ENCODE measurements around the gene DHRSX.
A peak's percentile ranks its signal among the peaks of the same experiment; 100 is the strongest.

DHRSX gene

DNA sequence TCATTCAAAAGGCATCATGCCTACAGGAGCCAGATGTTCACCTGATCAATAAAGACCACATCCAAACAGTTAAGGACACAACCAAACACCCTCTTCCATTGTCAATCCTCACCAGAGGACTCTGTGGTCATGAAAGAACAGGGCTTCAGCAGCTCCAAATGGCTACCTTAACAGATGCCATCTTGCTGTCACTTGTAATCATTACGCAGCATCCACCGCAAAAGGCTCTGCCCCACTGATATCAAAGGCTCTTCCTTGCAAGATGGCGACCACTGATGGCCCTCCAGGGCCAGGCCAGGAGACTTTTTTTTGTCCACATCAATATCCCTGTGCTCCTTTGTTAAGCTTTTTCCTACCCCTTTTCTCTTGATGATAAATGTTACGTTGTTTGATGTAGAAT is 157.4 kb downstream of the DHRSX start:
- Mint-ChIP-seq H3K4me1 (peaks cover 6% of the 10 kb centered on the region), H3K36me3 (ENCODE audit: insufficient read depth) (peaks cover 9% of the 10 kb centered on the region), H3K27me3 (no peaks in the 10 kb centered on the region), H3K27ac (ENCODE audit: low read depth) (no peak overlapping the region), H3K9me3 (peaks cover 17% of the 10 kb centered on the region), H3K4me3 (no peak overlapping the region)
- ATAC-seq (replicated peaks; ENCODE audit: extremely low read depth, poor library complexity, severe bottlenecking) (no peak), DNase-seq (ENCODE audit: low spot score in 2 of 2) (no peak)

DNA sequence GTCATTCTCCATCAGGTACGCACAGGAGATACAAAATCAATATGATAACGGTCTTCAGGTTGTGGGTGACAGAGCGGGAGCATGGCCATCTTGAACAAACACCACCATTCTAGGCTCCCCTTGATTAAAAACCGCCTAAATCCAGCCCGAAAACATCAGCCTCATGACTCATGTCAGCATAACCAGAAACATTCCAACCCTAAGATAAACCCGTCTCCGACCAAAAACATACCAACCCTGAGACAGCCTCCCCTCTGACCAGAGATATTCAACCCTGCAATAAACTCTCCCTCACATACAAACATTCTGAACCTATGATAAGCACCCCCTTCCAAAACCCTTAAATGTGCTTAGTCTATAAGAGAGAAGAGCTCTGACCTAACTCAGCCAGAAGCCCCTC is 157.9 kb downstream of the DHRSX start:
- H3K4me3 Mint-ChIP-seq: no peak overlapping the region
- no peaks in the 10 kb centered on the region for H3K27me3 Mint-ChIP-seq
- ATAC-seq (replicated peaks; ENCODE audit: extremely low read depth, poor library complexity, severe bottlenecking) (no peak), DNase-seq (ENCODE audit: low spot score in 2 of 2) (no peak)
- H3K36me3 Mint-ChIP-seq (ENCODE audit: insufficient read depth): peaks cover 9% of the 10 kb centered on the region
- no peak overlapping the region for H3K27ac Mint-ChIP-seq (ENCODE audit: low read depth)
- H3K4me1 Mint-ChIP-seq: peaks cover 7% of the 10 kb centered on the region
- peaks cover 17% of the 10 kb centered on the region for H3K9me3 Mint-ChIP-seq

DNA sequence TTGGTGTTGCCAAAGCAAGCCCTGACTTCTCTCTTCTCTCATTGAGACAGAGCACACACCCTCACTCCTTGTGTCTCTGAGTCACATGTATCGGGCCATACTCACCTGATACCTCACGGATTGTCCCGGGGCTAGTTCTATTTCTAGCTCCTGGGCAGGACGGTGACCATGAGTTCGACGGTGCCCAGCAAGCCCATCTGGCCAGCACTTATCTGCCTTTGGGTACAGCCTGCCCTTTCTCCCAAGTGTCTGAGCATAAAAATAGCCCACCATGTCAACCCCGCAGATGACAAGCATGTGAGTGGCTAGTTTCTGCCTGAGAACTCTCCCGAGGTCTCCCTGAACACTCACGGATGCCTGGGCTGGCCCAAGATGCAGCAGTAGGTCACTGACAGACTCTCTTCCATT is 158.5 kb downstream of the DHRSX start:
- no peak overlapping the region for H3K4me3 Mint-ChIP-seq
- H3K36me3 Mint-ChIP-seq (ENCODE audit: insufficient read depth): peaks cover 9% of the 10 kb centered on the region
- H3K27ac Mint-ChIP-seq (ENCODE audit: low read depth): no peak overlapping the region
- H3K4me1 Mint-ChIP-seq: peaks cover 7% of the 10 kb centered on the region
- DNase-seq (ENCODE audit: low spot score in 2 of 2): no peak
- no peak for ATAC-seq (replicated peaks; ENCODE audit: extremely low read depth, poor library complexity, severe bottlenecking)
- H3K9me3 Mint-ChIP-seq: peaks cover 17% of the 10 kb centered on the region
- no peaks in the 10 kb centered on the region for H3K27me3 Mint-ChIP-seq

DNA sequence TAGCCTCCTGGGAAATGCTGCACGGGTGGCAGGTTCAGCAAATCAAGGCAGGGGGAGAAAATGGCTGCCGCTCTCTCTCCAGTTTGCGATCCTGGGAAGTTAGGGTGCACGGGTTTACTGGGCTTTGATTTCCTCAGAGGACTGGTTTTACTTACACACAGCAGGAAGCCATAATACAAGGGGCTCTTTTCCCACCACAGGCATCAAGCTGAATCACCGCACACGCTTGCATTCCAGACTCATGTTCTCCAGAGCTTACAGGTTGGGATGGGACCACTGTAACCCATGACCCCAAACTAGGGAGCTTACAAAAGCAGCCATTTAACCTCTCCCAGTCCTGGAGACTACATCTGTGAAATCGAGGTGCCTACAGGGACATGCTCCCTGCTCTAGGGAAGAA is 159.8 kb downstream of the DHRSX start:
- DNase-seq (ENCODE audit: low spot score in 2 of 2): no peak
- H3K36me3 Mint-ChIP-seq (ENCODE audit: insufficient read depth): peaks cover 10% of the 10 kb centered on the region
- H3K27ac Mint-ChIP-seq (ENCODE audit: low read depth): no peak overlapping the region

DNA sequence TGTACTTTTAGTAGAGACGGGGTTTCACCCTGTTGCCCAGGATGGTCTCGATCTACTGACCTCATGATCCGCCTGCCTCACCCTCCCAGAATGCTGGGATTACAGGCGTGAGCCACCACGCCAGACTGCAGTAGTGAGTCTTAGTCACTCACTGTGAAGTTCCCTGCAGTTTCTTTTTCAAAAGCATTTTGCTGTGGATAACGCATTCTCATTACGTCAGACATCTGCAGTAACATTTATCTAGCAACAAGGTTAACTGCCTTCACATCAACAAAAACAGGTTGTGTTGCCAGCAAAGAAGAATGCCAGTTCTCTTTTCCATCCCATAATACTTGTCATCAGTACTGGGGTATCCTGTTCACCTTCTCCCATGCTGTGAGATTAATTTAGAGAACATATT is 164.6 kb downstream of the DHRSX start:
- ATAC-seq (replicated peaks; ENCODE audit: extremely low read depth, poor library complexity, severe bottlenecking): no peak
- Mint-ChIP-seq H3K4me3 (no peak overlapping the region), H3K36me3 (ENCODE audit: insufficient read depth) (peaks cover 3% of the 10 kb centered on the region), H3K27me3 (no peaks in the 10 kb centered on the region), H3K27ac (ENCODE audit: low read depth) (no peak overlapping the region), H3K9me3 (peaks cover 17% of the 10 kb centered on the region), H3K4me1 (peaks cover 7% of the 10 kb centered on the region)
- no peak for DNase-seq (ENCODE audit: low spot score in 2 of 2)

More for the DNA sequence above, 159.8 kb downstream of the DHRSX start:
- ATAC-seq (replicated peaks; ENCODE audit: extremely low read depth, poor library complexity, severe bottlenecking): no peak
- Mint-ChIP-seq H3K9me3 (peaks cover 17% of the 10 kb centered on the region), H3K4me3 (no peak overlapping the region), H3K4me1 (peaks cover 7% of the 10 kb centered on the region), H3K27me3 (no peaks in the 10 kb centered on the region)

DNA sequence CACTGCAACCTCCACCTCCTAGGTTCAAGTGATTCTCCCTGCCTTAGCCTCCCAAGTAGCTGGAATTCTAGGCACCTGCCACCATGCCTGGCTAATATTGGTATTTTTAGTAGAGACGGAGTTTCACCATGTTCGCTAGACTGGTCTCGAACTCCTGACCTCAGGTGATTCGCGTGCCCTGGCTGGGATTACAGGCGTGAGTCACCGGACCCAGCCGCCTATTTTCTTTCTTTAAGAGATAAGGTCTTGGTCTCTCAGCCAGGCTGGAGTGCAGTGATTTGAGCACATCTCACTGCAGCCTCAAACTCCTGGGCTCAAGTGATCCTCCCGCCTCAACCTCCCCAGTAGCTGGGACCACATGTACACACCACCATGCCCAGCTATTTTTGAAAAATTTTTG is 166.5 kb downstream of the DHRSX start:
- no peak overlapping the region for H3K4me3 Mint-ChIP-seq
- no peaks in the 10 kb centered on the region for H3K27me3 Mint-ChIP-seq
- H3K27ac Mint-ChIP-seq (ENCODE audit: low read depth): no peak overlapping the region
- H3K4me1 Mint-ChIP-seq: peaks cover 12% of the 10 kb centered on the region
- H3K9me3 Mint-ChIP-seq: peaks cover 7% of the 10 kb centered on the region
- DNase-seq (ENCODE audit: low spot score in 2 of 2) (no peak), ATAC-seq (replicated peaks; ENCODE audit: extremely low read depth, poor library complexity, severe bottlenecking) (no peak)
- peaks cover 3% of the 10 kb centered on the region for H3K36me3 Mint-ChIP-seq (ENCODE audit: insufficient read depth)

DNA sequence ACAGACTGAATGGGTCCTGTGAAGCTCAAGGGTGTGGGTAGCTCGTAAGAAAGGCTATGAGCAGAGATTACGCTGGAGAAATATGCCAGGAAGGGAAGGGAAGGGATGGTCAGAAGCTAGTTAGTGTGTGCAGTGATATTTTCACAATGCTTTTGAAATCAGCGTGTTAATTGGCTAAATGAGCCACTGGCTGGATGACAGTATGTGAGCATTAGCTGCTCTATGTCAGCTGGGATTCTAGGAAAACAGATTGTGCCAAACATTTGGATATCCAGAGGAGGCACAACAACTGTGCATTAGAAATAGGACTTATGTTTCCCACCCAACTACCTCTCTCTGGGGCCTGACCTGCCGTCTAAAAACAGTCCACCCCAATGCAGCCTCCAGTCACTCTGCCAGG is 168.5 kb downstream of the DHRSX start:
- H3K27me3 Mint-ChIP-seq: no peaks in the 10 kb centered on the region
- H3K36me3 Mint-ChIP-seq (ENCODE audit: insufficient read depth): peaks cover 3% of the 10 kb centered on the region
- H3K9me3 Mint-ChIP-seq: no peaks in the 10 kb centered on the region
- no peak for ATAC-seq (replicated peaks; ENCODE audit: extremely low read depth, poor library complexity, severe bottlenecking)
- peaks cover 6% of the 10 kb centered on the region for H3K4me1 Mint-ChIP-seq
- no peak overlapping the region for H3K4me3 Mint-ChIP-seq
- DNase-seq (ENCODE audit: low spot score in 2 of 2): no peak
- no peak overlapping the region for H3K27ac Mint-ChIP-seq (ENCODE audit: low read depth)

DNA sequence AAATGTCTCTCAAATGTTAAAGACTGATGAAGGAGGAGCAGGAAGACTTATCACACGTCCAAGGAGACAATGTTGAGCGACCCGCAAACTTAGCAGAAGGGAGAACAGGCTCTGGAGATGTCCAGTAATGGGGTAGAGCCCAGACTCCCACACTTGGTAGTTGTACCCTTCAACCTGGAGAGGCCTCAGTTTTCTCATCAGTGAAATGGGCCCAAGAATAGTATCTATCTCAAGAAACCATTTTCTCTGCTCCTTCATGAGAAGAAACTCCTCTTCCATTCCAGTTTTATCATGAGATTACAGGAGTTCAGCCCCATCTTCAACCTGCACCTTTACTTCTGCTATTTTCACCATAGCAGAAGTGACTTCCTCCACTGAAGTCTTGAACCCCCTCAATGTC is 169.9 kb downstream of the DHRSX start:
- no peak for DNase-seq (ENCODE audit: low spot score in 2 of 2)
- peaks cover 1% of the 10 kb centered on the region for H3K36me3 Mint-ChIP-seq (ENCODE audit: insufficient read depth)
- H3K9me3 Mint-ChIP-seq: peaks cover under 1% of the 10 kb centered on the region
- H3K27ac Mint-ChIP-seq (ENCODE audit: low read depth): no peak overlapping the region
- peaks cover 6% of the 10 kb centered on the region for H3K4me1 Mint-ChIP-seq
- H3K27me3 Mint-ChIP-seq: no peaks in the 10 kb centered on the region
- no peak for ATAC-seq (replicated peaks; ENCODE audit: extremely low read depth, poor library complexity, severe bottlenecking)
- no peak overlapping the region for H3K4me3 Mint-ChIP-seq

DNA sequence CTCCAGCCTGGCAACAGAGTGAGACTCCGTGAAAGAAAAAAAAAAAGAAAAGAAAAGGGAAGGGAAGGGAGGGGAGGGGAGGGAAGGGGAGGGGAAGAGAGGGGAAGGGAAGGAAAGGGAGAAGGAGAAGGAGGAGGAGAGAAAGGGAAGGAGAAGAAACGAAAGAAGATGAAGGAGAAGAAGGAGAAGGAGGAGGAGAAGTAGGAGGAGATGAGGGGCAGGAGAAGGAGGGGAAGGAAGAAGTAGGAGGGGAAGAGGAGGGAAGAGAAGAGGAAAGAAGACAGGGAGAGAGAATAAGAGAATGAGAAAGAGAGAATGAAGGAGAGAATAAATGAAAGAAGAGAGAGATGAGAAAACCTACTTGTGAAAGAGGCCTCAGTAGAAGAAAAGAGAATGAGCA is 170.3 kb downstream of the DHRSX start:
- ATAC-seq (replicated peaks; ENCODE audit: extremely low read depth, poor library complexity, severe bottlenecking): no peak
- Mint-ChIP-seq H3K27me3 (no peaks in the 10 kb centered on the region), H3K4me1 (peaks cover 6% of the 10 kb centered on the region), H3K36me3 (ENCODE audit: insufficient read depth) (peaks cover 1% of the 10 kb centered on the region), H3K4me3 (no peak overlapping the region), H3K27ac (ENCODE audit: low read depth) (no peak overlapping the region), H3K9me3 (peaks cover 5% of the 10 kb centered on the region)
- no peak for DNase-seq (ENCODE audit: low spot score in 2 of 2)

DNA sequence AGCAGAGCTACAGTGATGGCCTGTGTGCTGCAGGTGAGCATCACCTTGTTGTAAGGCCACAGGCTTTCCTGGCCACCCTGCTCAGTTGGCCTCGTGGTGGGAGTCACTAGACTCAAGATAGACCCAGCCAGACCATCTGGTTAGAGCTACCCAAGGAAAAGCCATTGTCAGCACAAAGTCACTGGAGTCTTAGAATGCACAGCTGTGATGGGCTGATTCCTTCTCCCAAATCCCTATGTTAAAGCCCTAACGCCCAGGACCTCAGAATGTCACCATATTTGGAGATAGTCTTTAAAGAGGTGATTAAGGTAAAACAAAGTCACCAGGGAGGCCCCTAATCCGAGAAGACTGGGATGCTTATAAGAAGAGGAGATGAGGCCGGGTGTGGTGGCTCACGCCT is 173.4 kb downstream of the DHRSX start:
- DNase-seq (ENCODE audit: low spot score in 2 of 2) (no peak), ATAC-seq (replicated peaks; ENCODE audit: extremely low read depth, poor library complexity, severe bottlenecking) (no peak)
- peaks cover 9% of the 10 kb centered on the region for H3K9me3 Mint-ChIP-seq
- H3K4me3 Mint-ChIP-seq: no peak overlapping the region
- H3K27me3 Mint-ChIP-seq: no peaks in the 10 kb centered on the region
- H3K36me3 Mint-ChIP-seq (ENCODE audit: insufficient read depth): peaks cover 4% of the 10 kb centered on the region
- peaks cover 11% of the 10 kb centered on the region for H3K4me1 Mint-ChIP-seq
- H3K27ac Mint-ChIP-seq (ENCODE audit: low read depth): no peak overlapping the region

DNA sequence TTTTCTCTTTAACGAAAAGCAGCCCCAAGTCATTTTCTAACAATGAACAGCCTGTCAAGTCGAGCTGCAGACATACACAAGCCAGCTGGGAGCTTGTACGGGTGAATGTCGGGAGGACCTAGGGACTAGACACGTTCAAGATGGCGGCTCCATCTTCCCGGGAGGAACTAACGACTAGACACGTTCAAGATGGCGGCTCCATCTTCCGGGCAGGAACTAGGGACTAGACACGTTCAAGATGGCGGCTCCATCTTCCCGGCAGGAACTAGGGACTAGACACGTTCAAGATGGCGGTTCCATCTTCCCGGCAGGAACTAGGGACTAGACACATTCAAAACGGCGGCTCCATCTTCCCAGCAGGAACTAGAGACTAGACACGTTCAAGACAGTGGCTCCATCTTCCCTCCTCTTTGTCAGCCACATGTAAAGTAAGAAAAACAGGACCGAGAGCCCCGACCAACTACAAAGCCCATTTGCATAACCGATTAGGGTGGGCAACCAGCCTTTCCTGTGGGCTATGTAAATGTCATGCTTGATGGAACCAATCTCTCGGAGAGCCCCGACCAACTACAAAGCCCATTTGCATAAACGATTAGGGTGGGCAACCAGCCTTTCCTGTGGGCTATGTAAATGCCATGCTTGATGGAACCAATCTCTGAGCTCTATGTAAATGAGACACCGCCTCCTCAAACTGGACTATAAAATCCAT is 175.5 kb downstream of the DHRSX start:
- H3K4me1 Mint-ChIP-seq: peaks cover 5% of the 10 kb centered on the region
- DNase-seq (ENCODE audit: low spot score in 2 of 2) (peak in 1 of 2 donors; percentile 12), ATAC-seq (replicated peaks; ENCODE audit: extremely low read depth, poor library complexity, severe bottlenecking) (no peak)
- H3K27ac Mint-ChIP-seq (ENCODE audit: low read depth): peak overlapping the region; percentile 0
- peak overlapping the region; percentile 80 for H3K4me3 Mint-ChIP-seq
- peaks cover 2% of the 10 kb centered on the region for H3K36me3 Mint-ChIP-seq (ENCODE audit: insufficient read depth)
- H3K27me3 Mint-ChIP-seq: no peaks in the 10 kb centered on the region
- H3K9me3 Mint-ChIP-seq: peaks cover 9% of the 10 kb centered on the region

DNA sequence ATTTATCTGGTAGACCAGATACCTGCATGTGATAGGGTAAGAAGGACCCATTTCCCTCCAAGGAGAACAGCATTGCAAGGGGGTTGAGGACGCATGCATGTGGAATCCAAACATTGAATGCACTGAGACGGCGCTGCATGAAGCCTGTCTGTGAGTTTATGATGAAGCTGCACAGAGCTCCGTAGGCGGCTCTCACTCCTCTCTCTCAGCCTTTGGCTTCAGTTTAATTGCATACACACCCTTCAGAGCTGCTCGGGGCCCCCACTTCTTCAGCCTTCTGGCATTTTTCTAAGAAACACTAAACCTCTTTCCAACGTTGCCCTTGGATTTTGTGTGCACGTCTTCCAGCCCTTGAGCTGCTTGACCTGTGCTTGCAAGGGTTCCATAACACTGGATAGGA is 176.6 kb downstream of the DHRSX start:
- no peak overlapping the region for H3K27ac Mint-ChIP-seq (ENCODE audit: low read depth)
- H3K4me3 Mint-ChIP-seq: peak overlapping the region; percentile 80

DNA sequence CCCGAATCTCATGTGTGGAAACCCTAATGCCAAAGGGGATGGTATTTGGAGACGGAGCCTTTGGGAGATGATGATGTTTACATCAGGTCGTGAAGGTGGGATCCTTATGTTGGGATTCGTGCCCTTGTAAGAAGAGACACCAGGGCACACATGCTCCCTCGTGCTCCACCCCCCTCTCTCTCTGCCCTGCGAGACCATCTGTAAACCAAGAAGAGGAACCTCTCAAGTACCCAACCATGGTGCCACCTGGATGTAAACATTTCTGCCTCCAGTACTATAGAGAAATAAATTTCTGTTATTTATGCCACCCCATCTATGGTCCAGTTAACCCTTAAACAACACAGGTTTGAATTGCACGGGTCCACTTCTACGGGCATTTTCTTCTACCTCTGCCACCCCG is 179.4 kb downstream of the DHRSX start:
- Mint-ChIP-seq H3K27me3 (no peaks in the 10 kb centered on the region), H3K36me3 (ENCODE audit: insufficient read depth) (peaks cover 2% of the 10 kb centered on the region), H3K9me3 (peaks cover 9% of the 10 kb centered on the region), H3K4me3 (no peak overlapping the region), H3K4me1 (peaks cover 11% of the 10 kb centered on the region), H3K27ac (ENCODE audit: low read depth) (no peak overlapping the region)
- DNase-seq (ENCODE audit: low spot score in 2 of 2): no peak
- ATAC-seq (replicated peaks; ENCODE audit: extremely low read depth, poor library complexity, severe bottlenecking): no peak

More for the DNA sequence above, 176.6 kb downstream of the DHRSX start:
- ATAC-seq (replicated peaks; ENCODE audit: extremely low read depth, poor library complexity, severe bottlenecking): no peak
- no peak for DNase-seq (ENCODE audit: low spot score in 2 of 2)
- H3K27me3 Mint-ChIP-seq: no peaks in the 10 kb centered on the region
- H3K4me1 Mint-ChIP-seq: peaks cover 5% of the 10 kb centered on the region
- H3K9me3 Mint-ChIP-seq: peaks cover 9% of the 10 kb centered on the region
- peaks cover 2% of the 10 kb centered on the region for H3K36me3 Mint-ChIP-seq (ENCODE audit: insufficient read depth)
